ENCODE data around the gene CAMTA1.

The CAMTA1 gene

DNA sequence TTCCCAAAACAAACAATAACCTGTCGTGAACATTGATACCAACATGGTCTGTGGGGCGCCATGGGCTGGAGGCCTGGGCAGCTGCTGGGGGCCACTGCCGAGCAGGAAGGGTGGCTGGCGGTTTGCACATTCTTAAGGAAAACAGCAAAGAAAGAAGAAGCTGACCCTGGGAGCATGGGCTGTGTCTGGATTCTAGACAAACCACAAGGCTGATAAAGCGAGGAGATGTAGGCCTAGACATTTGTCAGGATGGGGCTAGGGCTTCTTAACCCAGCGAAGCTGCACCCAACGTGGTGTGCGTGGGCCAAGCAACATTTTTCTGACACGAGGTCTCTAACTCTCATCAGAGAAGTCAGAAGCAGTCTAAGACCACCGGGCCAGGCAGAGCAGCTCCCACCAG is 663.7 kb downstream of the CAMTA1 start:
- DNase-seq, result no peak

DNA sequence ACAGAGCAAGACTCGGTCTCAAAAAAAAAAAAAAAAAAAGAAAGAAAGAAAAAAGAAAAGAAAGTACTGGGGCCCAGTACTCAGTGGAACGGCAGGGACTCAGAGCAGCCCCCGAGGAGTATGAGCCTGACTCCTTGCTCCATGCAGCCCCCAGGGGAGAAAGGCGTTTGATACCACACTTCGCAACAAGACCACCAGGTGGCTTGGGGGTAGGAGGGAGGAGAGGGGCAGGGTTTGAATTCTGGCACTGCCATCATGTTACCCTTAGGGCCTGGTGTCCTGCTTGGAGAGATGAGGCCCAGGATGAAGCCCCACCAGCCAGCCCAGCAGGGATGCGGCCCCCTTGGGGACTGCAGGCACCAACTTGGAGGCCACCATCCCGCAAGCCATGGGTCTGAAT is 664.5 kb downstream of the CAMTA1 start:
- DNase-seq, result no peak

DNA sequence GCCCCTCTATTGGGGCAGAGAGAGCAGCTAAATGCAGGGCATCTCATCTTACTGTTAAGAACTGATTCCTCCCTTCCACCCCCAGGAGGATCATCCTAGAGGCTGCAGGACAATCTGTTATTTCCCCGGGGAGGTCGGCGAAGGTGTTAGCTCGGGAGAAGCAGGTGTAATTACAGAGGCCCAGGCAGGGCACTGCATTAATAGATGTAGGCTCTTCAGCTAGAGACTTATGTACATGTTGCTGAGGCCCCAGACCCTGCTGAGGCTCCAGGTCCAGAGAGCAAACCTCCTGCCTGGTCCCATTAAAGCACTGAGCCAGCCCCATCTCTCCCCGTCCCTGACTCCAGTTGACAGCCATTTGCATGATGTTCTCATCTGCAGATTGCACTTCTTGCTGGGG is 665.6 kb downstream of the CAMTA1 start:
- DNase-seq, result no peak

DNA sequence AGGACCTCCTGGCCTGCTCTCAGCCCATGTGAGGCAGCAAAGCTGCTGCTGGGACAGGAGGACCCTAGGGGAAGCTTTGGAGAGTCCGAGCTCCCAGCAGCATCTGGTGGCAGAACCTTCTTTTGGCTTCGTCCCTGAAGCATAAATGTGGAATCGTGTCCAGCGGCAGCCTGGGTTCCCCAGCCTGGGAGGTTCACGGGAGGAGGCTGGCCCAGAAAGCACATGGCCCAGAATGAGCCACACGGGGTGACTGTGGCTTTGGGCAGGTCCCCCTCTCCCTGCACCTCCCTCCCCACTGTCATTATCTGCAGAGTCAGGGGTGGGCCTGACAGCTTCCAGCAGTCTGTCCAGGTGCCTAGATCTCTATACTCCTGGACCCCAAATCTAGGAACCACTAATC is 667.8 kb downstream of the CAMTA1 start:
- DNase-seq, result no peak

DNA sequence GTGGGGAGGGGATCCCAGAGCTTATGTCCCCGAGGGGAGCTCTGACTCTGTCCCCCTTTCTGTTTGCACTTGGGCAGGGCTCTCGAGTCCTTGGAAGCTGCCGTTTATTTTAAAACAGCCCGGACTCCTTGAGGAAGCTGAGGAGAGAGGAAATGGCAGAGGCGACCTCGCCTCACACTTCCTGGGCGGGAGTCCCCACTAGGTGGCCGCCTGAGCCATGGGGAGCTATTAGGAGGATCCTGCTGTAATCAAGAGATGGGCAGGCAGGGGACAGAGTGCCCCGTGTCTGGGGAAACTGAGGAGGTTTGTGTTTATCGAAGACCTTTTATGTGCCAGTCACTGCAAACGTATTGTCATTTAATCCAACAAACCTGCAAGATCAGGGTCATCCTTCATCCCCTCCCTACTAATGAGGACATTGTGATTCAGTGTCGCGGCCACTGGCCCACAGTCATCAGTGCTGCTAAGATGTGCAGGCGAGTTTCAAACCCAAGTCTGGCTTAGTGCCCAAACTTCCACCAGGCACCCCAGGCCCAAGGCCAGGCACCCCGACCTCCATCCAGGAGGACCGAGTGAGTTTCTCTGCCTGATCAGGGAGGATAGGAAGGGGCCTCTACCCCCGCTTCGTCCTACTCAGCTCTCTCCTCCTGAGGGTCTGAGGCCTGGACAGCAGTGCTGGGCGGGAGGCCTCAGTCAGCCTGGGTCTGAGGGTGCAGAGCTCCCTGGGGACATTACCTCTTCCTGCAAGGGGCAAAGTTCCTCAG is 669.0 kb downstream of the CAMTA1 start:
- DNase-seq, result no peak

DNA sequence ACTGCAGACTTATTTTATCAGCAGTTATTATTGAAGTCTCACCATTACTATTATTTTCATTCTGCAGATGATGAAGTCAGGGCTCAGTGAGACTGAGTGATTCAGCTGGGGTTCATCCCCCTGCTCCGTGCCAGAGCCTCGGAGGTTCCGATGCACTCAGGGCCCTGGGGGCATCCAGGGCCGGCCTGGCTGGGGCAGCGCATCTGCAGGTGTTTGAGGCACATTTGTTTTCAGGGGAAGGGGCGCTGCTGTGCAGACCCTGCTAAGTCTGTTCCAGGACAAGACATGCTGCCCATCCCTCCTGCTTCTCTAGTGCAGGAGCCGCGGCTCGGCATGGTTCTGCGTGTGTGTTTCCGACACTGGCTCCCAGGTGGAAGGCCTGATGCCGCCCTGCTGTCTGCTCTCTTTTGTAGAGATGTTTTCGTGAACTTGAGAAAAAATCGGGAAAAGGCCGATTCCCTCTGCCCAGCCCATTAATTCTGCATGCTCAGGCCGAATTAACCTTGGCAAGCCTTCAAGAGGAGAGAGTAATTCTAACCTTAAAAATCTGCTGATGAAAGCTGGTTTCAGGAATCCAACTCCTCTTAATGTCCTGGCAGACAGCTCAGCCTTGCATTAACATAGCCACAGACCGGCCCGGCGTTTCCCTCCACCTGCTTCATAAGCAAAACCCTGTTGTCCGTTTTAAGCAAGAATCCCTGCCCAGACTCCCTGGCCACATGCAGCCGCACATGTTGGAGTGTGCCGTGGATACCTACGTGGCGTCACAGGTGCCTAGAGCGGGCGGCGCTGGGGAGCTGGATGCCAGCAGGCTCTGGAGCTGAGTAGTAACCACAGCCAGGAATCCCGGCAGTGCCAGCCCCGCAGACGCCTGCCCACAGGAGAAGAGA is 669.9 kb downstream of the CAMTA1 start:
- DNase-seq, result no peak

DNA sequence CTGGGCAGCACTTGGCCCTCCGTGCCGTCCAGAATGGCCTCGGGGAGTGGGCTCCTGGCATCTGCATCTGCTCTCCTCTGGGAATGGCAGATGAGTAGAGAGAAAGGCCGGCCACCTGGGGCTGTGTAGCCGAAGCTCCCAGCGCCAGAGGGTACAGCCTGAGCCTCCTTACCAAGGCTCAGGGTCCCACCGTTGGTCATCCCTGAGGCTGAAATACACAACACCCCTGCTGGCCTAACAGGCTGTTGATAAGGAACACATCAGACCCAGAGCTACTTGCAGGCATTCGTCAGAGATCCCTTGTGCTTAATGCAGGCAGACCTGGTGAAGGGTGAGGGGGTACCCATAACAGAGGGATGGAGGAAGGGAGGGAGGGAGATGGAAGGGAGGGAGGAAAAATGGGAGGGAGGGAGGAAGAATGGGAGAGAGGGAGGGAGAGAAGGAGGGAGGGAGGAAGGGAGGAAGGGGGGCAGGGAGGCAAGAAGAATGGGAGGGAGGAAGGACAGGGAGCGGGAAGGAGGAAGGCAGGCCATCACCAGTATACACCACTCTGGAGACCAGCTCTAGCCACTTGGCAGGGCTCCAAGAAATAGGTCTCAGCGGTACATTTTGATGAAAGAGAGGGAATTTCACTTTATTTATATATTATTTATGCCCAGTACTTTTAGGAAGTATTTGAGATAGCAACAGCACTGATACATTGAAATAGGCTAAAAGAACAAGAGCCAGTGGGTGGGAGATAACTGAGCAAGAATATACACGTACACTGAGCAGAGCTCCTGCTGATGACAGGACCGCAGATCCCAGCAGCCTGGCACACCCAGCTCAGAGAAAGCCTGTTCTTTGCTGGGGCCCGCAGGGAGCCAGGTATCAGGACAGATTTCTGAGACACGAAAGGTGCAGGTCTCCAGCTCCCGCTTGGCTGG is 670.8 kb downstream of the CAMTA1 start:
- DNase-seq, result no peak

DNA sequence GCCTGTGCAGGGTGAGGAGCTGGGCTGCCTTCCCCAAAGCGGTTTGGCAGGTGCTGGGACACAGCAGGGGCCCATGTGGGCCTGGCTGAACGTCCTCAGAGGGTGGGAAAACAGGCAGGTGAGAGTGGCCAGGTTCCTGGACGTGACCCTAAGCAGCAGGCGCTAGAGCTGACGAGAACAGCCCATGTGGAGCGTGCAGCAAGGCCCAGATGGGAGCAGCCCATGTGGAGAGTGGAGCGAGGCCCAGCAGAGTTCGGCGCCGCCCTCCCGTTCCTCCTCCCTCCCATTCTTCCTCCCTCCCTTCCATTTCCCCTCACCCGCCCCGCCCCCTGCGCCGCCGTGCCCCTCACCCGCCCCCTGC is 671.4 kb downstream of the CAMTA1 start:
- no peak for DNase-seq

DNA sequence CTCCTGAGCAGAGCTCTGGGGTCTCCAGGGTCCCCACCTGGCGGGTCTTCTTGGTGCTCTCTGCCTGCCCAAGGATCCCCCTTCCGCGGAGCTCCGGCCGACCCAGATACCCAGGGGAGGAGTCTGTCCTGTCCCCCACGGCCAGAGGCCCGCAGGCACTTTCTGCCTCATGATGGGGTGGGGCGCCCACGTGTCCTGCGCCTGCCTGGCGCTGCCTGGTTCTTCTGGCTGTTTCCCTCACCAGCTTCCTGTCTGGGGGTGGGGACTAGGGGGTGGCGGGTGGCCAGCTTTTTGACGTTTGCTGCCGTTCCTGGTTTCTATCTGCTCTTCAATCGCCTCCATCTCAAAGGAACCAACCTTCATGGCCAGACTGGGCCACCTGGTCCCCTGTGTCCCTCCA is 672.6 kb downstream of the CAMTA1 start:
- no peak for DNase-seq

DNA sequence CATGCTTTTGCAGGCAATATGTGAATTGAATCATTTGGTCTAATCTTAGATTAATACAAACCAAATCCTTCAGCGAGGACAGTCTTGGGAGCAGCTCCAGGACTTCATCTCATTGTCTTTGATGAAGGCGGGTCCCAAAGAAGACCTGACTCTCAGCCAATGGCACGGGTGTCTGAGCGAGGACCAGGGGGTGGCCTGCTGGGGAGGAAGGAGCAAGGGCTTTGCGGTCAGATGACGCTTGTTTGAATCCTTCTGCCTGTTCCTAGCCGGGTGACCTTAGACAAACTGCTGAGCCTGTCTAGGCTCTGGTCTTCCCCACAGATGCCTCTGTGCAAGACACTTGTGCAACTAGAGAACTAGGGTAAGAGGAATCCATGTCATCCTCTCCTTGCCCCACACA is 673.7 kb downstream of the CAMTA1 start:
- DNase-seq, result no peak

DNA sequence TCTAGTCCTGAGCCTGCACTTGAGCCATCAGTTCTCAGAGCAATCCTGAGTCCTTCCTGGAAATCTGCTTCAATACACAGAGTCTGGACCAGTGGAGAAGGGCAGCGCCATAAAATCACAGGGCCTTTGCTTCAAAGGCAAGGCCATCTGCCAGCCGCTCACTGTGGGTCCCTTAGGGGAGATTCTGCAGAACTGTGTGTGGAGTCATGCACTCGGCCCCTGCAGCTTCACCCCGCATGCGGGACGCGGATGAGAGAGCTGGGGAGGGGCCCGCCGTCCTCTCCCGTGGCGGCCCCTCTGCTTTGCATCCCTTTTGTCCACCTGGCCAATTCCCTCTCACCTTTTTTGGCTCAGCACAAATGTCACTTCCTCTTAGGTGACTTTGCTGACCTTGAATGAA is 674.7 kb downstream of the CAMTA1 start:
- DNase-seq, result no peak

DNA sequence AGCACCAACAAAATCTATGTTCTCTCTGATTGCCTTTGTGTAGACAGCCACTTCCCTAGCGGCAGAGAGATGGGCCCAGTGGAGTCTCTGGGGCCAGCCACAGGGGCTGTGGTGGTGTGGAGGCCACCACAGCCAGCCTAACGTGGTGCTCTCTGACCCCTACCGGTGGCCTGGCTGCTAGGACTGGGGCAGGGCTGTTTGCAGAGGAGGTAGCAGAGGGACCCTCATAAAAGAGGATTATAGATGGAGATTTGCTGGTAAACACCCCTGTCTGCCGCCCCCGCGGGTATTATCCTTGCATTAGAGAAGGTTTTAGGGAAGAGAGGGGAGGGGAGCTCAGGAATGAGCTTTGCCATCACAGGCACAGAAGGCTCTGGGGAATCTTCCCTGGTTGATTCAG is 675.6 kb downstream of the CAMTA1 start:
- DNase-seq, result no peak

DNA sequence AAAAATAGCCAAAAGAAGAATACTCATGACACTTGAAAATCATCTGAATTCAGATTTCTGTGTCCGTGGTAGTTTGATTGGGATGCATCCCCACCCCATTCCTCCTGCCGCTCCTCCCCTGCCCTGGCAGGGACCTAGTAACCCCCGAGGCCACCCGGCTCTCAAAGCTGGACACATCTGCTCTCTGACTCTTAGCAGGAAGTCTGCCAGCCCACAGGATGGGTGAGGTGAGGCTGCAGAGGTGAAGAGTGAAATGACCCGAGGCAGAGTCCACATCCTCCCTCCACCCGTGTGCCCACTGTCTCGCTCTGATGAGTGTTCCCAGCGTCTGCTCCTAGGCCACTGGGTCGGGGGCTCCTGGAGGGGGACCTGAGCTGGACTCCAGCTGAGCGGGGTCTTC is 677.4 kb downstream of the CAMTA1 start:
- no peak for DNase-seq

DNA sequence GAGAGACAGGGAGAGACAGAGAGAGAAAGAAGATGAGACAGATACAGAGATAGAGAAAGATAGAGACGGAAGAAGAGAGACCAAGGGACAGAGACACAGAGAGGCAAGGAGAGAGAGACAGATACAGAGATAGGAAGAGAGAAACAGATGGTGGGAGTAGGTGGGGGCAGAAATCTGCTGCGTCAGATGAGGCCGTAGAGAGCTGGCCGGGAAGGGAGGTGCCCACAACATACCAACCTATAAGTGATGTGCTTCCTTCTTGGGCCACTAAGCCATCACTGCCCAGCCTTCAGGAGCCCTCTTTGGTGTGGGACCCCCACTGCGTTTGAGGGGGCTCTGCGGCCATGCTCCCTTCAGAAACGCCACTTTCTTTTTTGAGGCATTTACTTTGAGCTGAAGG is 678.3 kb downstream of the CAMTA1 start:
- DNase-seq, result no peak

DNA sequence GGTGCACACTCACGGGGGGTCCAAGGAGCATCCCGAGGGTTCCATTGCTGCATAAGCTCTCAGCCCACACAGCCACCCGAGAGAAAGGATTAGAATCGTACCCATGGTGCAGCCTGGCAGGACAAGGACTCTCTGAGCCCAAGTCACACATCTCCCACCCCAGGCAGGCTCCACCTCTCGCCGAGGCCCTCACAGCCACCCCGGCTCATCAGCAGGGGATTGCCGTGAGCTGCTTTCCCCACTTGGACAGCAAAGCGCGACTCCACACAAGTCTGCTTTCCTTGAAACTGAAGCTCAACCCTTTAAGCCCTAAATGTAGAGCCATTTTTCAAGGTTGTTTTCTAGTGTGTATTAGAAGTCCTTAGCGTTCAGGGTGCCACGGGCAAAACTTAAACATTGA is 679.5 kb downstream of the CAMTA1 start:
- no peak for DNase-seq

DNA sequence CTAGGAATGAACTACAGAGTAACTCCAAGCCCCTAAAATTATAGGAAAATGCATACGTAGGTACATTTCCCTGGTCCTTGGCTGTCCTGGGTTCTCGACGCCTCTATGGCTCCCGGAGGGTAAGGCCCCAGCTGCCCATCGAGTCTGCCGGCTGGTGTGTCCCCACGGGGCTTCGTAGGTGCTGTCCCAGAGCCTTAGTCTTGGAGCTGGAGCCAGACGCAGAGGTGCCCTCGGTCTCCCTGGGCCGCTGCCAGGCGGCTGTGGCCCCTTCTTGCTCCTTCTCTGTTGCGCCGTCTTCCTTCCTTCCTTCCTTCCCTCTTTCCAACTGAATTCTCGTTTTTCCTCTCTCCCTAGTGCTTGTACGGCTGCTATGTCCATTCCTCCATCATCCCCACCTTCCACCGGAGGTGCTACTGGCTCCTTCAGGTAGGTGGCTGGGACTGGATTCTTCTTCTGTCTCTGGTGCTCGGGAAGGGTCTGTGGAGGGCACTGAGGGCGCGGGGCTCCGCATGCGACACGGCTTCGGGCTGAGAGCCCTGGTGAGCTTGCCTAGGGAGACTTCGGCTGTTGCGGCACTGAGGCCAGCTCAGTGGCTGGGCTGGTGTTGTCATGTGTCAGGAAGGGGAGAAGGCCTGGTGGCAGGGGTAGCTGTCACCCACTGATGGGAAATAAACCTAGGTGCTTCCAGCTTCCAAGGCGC is 682.4 kb downstream of the CAMTA1 start:
- DNase-seq, result no peak

DNA sequence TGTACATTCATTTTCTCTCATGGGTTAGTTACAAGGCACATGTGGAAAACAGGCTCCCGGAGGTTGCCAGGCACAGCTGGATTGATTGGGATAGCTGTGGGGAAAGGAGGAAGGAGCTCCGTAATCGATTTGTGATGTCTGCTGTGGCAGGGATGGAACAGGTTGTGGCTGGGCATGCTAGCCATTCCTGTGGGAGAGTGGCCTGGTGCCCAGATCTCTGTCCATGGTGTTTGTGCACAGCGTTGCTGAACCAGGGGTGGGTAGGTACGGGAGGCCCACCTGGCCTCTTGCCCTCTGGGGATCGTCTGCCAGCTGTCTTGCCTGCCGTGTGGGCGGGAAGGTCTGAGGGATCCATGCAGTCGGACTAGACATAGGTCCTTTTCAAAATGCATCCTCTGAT is 683.0 kb downstream of the CAMTA1 start:
- DNase-seq, result no peak

DNA sequence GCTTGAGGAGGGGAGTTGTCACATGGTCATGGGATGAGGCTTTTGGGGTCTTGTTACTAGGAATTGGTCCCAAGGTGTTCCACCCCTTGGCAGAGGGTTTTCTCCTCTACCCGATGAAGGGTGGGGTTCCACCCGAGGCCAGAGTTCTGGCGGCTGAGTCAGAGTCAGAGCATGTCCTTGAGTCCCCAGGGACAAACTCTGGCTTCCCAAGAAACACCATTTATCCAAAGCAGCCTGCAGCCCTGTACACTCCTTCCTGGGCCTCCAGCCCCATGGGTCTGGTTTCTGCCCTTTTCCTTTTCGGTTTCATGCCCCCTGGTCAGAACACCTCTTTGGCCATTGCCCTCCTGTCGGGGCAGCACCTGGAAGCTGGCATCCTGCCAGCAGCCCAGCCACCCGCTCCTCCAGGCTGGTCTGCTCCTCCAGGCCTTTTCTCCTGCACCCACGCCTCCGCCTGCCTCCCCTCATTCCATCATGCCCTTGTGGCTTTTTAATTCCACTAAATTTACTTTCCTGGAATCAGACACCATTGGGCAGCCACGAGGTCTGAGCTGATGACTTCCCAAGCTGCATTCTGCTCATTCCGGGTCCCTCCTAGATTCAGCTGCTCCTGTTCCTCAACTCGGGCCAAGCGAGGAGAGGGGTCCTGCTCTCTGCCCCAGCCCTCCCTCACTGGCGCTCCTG is 684.1 kb downstream of the CAMTA1 start:
- no peak for DNase-seq

DNA sequence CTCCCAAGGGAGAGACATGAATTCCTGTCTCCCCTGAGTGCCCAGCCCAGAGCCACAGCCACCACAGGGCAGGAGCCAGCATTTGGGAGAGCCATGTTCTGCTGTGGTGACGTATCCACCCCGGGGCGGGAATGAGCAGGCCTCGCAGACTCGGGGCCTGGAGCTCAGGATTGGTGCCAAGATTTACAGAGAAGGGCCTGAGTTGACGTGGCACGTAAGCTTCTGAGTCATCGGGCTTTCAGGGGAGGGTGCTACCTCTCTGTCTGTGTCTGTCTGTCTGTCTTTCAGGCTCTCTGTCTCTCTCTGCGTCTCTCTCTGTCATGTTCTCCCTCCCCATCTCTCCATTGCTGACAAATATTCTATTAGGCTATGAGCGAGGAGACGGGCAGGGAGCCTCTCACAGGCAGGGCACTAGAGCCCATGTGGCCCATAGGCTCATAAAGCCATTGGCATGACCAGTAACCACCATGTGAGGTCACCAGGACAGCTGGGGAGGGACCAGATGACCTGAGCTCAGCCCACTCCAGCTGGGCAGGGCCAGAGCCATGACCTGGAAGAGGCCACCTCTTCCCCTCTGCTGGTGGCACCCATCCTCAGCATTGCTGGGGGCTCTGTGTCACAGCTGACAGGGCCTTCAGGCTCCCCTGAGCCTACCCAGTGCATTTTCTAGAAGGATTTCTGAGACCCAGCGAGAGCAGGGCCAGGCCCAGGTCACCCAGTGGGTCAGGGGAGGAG is 685.8 kb downstream of the CAMTA1 start:
- DNase-seq, result no peak

DNA sequence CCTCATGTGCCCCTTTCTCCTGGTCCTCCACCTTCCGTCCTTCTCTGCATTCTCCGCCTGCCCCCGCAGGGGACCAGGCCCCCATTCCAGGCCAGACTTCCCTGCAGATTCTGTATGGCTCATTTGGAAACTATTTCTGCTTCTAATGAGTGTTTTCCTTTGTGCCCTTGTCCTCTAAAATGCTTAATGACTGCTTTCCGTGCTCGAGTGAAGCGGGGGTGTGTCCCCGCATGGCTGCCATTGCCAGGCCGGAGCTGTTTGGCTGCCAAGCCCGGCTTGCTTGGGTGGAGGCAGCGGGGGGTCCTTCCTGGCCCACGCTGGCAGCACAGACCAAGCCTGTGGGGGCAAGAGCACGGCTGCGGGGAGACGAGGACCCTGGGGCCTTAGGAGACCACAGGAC is 686.6 kb downstream of the CAMTA1 start:
- DNase-seq, result no peak
